Endothelial cell of umbilical vein (primary cell): Measurements from ENCODE around the gene TRDN. TPM values are rescaled to one million over a fixed set of nuclear protein-coding genes. Genes with fewer than 3 reads are reported as not detected.

Experiments used
- BruUV-seq: library from RNA; stranded (reverse); fragments of 400-500 nt; replicated peaks from 2 replicates; lab custom pipeline; 2021; lab: Mats Ljungman, UMichigan
- CTCF ChIA-PET: fragments of 300-600, 350-600 bp; sonication (Branson Sonifier 250); formaldehyde crosslinking; loops from one replicate; lab custom pipeline; 2021; ENCODE audit warnings: antibody characterized with exemption, inconsistent platforms; lab: Charles Lee
- POLR2A ChIA-PET: fragments of 300-600, 350-600 bp; sonication (Branson Sonifier 250); formaldehyde crosslinking; loops from one replicate; lab custom pipeline; 2021; ENCODE audit warnings: antibody characterized with exemption, inconsistent platforms; lab: Charles Lee
- DNase-seq: peaks from one replicate; pipeline ENCODE4 v3.0.0-alpha.2; 2011; ENCODE audit warnings: low read depth, low spot score
- FAIRE-seq: peaks from 2 replicates; lab custom pipeline; 2011; peaks lifted over from hg19 to GRCh38; lab: Jason Lieb, UNC
- H2AFZ ChIP-seq: 2 replicates; pipeline ENCODE4 v1.6.0; 2012; ENCODE audit warnings: low read depth, low read length, control low read depth, inconsistent platforms
- H3K27ac ChIP-seq: 2 replicates; pipeline ENCODE4 v1.5.1; 2011; ENCODE audit warnings: low read depth, mild to moderate bottlenecking, control low read depth, low read length, moderate library complexity; ENCODE audit not compliant: insufficient read depth
- H3K27me3 ChIP-seq, 2 experiments: 2 replicates each; pipeline versions ENCODE4 v1.6.0 to v1.6.1; 2011; ENCODE audit warnings: low read length in 2 of 2, mixed read lengths in 1 of 2; ENCODE audit not compliant: control insufficient read depth in 2 of 2, insufficient read depth in 2 of 2
- H3K36me3 ChIP-seq, 2 experiments: 2 replicates in 1 of 2; 3 replicates in 1 of 2; pipeline ENCODE4 v1.5.1; 2011; ENCODE audit warnings: low read length in 2 of 2, mild to moderate bottlenecking in 1 of 2, moderate library complexity in 1 of 2; ENCODE audit not compliant: control insufficient read depth in 2 of 2, insufficient read depth in 2 of 2; ENCODE audit errors: extremely low read depth in 1 of 2
- H3K4me1 ChIP-seq: 3 replicates; pipeline ENCODE4 v1.5.1; 2011; ENCODE audit warnings: mild to moderate bottlenecking, low read length; ENCODE audit not compliant: control insufficient read depth, insufficient read depth; ENCODE audit errors: extremely low read depth
- H3K4me2 ChIP-seq: 2 replicates; pipeline ENCODE4 v1.6.1; 2011; ENCODE audit warnings: low read length, control low read depth, mixed read lengths; ENCODE audit not compliant: insufficient read depth
- H3K4me3 ChIP-seq, 3 experiments: fragments of 200-600 bp in 1 of 3; sonication (generic), shearing (Covaris generic) in 1 of 3; replicated peaks in 1 of 3; 2 replicates each; pipeline ENCODE4 v1.5.1; 2011 to 2016; ENCODE audit warnings: control low read depth in 3 of 3, low read length in 3 of 3, mild to moderate bottlenecking in 2 of 3, inconsistent platforms in 1 of 3, low read depth in 1 of 3, moderate library complexity in 1 of 3; ENCODE audit not compliant: insufficient read depth in 1 of 3
- H3K79me2 ChIP-seq: 2 replicates; pipeline ENCODE4 v1.6.0; 2012; ENCODE audit warnings: low read length, inconsistent platforms; ENCODE audit not compliant: control insufficient read depth, insufficient read depth
- H3K9ac ChIP-seq: replicated peaks from 2 replicates; pipeline ENCODE3; 2011; ENCODE audit warnings: low read length, control low read depth; ENCODE audit not compliant: insufficient read depth; ENCODE audit errors: extremely low read depth
- H3K9me1 ChIP-seq: replicated peaks from 3 replicates; pipeline ENCODE4 v1.6.0; 2011; ENCODE audit warnings: mild to moderate bottlenecking, low read length; ENCODE audit not compliant: control insufficient read depth, insufficient read depth; ENCODE audit errors: extremely low read depth
- H3K9me3 ChIP-seq: replicated peaks from 2 replicates; pipeline ENCODE4 v1.5.1; 2012; ENCODE audit warnings: low read length, inconsistent platforms; ENCODE audit not compliant: control insufficient read depth, insufficient read depth
- H4K20me1 ChIP-seq: replicated peaks from 2 replicates; pipeline ENCODE3; 2011; ENCODE audit warnings: mild to moderate bottlenecking, low read length; ENCODE audit not compliant: control insufficient read depth, insufficient read depth; ENCODE audit errors: extremely low read depth
- EZH2 ChIP-seq: IDR thresholded peaks from 2 replicates; pipeline ENCODE4 v1.6.1; 2012; ENCODE audit warnings: borderline replicate concordance, low read depth, mild to moderate bottlenecking, moderate library complexity, low read length, inconsistent platforms; ENCODE audit not compliant: severe bottlenecking
- FOS ChIP-seq: IDR thresholded peaks from 2 replicates; pipeline ENCODE4 v1.6.1; 2011; ENCODE audit warnings: mild to moderate bottlenecking, low read length, moderate library complexity, borderline replicate concordance; ENCODE audit not compliant: insufficient read depth
- GATA2 ChIP-seq: IDR thresholded peaks from 2 replicates; pipeline ENCODE4 v1.7.0; 2011; ENCODE audit warnings: low read depth, mild to moderate bottlenecking, moderate library complexity, mixed read lengths, low read length; ENCODE audit not compliant: insufficient read length, insufficient read depth
- JUN ChIP-seq: IDR thresholded peaks from 2 replicates; pipeline ENCODE4 v1.6.1; 2011; ENCODE audit warnings: borderline replicate concordance, low read depth; ENCODE audit not compliant: insufficient read length, insufficient read depth
- MYC ChIP-seq: IDR thresholded peaks from one replicate; pipeline ENCODE4 v1.6.1; 2011; ENCODE audit warnings: mild to moderate bottlenecking, low read depth, low read length
- POLR2A ChIP-seq: IDR thresholded peaks from 2 replicates; pipeline ENCODE4 v1.6.1; 2012; ENCODE audit warnings: low read depth, mild to moderate bottlenecking, control low read depth, low read length
- POLR2AphosphoS5 ChIP-seq: IDR thresholded peaks from 2 replicates; pipeline ENCODE4 v1.6.1; 2012; ENCODE audit warnings: low read depth, mild to moderate bottlenecking, control low read depth, low read length, moderate library complexity; ENCODE audit not compliant: insufficient read depth
- dilution Hi-C: fragments of 300-500 bp; cut with MboI; formaldehyde crosslinking; loops from one replicate; pipeline ENCODE4 v1.15.0; 2019; ENCODE audit warnings: low sequenced_read_pairs; ENCODE audit not compliant: extremely low pct_ligation_motif_present
- intact Hi-C: fragments of 100-400 bp; cut with micrococcal nuclease; formaldehyde crosslinking; loops from one replicate; pipeline ENCODE4 v1.10.0; 2022
- polyA plus RNA-seq, 4 experiments: library from polyadenylated mRNA; depleted of rRNA in 3 of 4; stranded (reverse) in 3 of 4; unstranded in 1 of 4; fragments of >200 nt; gene quantifications; 2 replicates each; pipeline versions ENCODE4 v1.2.1 to v1.2.3, GENCODE V29; 2011 to 2012; ENCODE audit warnings: missing spikeins in 1 of 4
- total RNA-seq: library from RNA; stranded (reverse); gene quantifications from 2 replicates; pipeline ENCODE4 v1.2.3, GENCODE V29; 2021
- TF ChIP-seq, protein P1 (sequence below), 2 donors: IDR thresholded peaks; 1 replicate in 1 of 2; 2 replicates in 1 of 2; pipeline ENCODE4 v1.5.1; 2011; ENCODE audit warnings: low read length in 2 of 2, mild to moderate bottlenecking in 2 of 2, moderate library complexity in 2 of 2, control low read depth in 1 of 2, inconsistent platforms in 1 of 2, low read depth in 1 of 2; ENCODE audit not compliant: insufficient read depth in 1 of 2; ENCODE audit errors: extremely low read depth in 1 of 2
- TF ChIP-seq, protein P2 (sequence below): IDR thresholded peaks from 2 replicates; pipeline ENCODE4 v1.6.1; 2011; ENCODE audit not compliant: insufficient read depth, insufficient read length

TRDN gene
- total and polyA plus RNA-seq, 2 donors (not counting 3 experiments of a cell fraction or from before 2014, with no cell fraction given): not detected

DNA sequence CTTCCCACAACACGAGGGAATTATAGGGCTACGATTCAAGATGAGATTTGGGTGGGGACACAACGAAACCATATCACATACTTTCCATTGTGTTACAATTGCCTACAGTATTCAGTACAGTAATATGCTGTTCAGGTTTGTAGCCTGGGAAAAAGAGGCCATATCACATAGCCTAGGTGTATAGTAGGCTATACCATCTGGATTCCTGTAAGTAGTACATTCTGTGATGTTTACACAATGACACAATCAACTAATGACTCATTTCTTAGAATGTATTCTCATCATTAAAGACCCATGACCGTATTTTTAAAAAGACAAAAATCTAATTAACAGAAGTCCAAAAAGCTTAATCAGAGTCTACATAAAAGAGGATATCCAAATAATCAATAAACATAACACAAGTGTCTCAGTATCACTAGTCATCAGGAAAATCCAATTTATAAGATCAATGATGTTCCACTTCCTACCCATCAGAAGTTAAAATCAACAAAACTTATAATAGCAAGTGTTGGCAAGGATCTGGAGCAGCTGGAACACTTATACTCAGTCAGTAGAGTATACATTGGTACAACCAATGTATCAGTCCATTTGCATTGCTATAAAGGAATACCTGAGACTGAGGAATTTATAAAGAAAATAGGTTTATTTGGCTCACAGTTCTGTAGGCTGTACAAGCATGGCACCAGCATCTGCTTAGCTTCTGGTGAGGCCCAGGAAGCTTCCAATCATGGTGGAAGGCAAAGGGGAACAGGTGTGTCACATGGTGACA lies 424.8 kb downstream of the TRDN start:
- Histone ChIP-seq H3K27me3 (no peaks in the 10 kb centered on the region), H3K27ac (no peak overlapping the region), H3K4me2 (no peak overlapping the region), H3K9ac (no peak overlapping the region), H3K4me1 (no peaks in the 10 kb centered on the region), H3K79me2 (no peaks in the 10 kb centered on the region), H3K9me3 (no peaks in the 10 kb centered on the region), H3K4me3 (no peak overlapping the region), H3K36me3 (no peaks in the 10 kb centered on the region), H4K20me1 (no peaks in the 10 kb centered on the region), H2AFZ (no peak overlapping the region), H3K9me1 (no peaks in the 10 kb centered on the region)
- FAIRE-seq (no peak), DNase-seq (no peak)
- intact Hi-C loops (no loop called here), dilution Hi-C loops (no loop called here)
- ChIA-PET CTCF (no interaction called here), POLR2A (no interaction called here)
- no peak for TF ChIP-seq EZH2
- no peak for TF ChIP-seq MYC
- TF ChIP-seq JUN: no peak
- no peak for TF ChIP-seq POLR2AphosphoS5
- no peak for TF ChIP-seq GATA2
- TF ChIP-seq POLR2A: no peak
- no peak for TF ChIP-seq FOS
- TF ChIP-seq, protein P1, sequence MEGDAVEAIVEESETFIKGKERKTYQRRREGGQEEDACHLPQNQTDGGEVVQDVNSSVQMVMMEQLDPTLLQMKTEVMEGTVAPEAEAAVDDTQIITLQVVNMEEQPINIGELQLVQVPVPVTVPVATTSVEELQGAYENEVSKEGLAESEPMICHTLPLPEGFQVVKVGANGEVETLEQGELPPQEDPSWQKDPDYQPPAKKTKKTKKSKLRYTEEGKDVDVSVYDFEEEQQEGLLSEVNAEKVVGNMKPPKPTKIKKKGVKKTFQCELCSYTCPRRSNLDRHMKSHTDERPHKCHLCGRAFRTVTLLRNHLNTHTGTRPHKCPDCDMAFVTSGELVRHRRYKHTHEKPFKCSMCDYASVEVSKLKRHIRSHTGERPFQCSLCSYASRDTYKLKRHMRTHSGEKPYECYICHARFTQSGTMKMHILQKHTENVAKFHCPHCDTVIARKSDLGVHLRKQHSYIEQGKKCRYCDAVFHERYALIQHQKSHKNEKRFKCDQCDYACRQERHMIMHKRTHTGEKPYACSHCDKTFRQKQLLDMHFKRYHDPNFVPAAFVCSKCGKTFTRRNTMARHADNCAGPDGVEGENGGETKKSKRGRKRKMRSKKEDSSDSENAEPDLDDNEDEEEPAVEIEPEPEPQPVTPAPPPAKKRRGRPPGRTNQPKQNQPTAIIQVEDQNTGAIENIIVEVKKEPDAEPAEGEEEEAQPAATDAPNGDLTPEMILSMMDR (IDR thresholded peaks at IDR 0.05; ENCODE audit: extremely low read depth in 1 of 2, insufficient read depth in 1 of 2, low read depth in 1 of 2, low read length in 2 of 2): no peak
- TF ChIP-seq, protein P2, sequence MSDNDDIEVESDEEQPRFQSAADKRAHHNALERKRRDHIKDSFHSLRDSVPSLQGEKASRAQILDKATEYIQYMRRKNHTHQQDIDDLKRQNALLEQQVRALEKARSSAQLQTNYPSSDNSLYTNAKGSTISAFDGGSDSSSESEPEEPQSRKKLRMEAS: no peak
- BruUV-seq: no TSS peak
